HUES64 (cell line): ENCODE measurements around the gene C2orf68.
"Not testable (repeated sequence)": the region's sequence is repeated elsewhere in the genome, so short reads cannot be mapped to it uniquely, and the experiment has no call there.

Experiments
- H3K27ac ChIP-seq: 2 replicates; pipeline ENCODE4 v1.7.0; 2013; ENCODE audit warnings: low read depth, low read length, inconsistent platforms
- H3K27me3 ChIP-seq: 2 replicates; pipeline ENCODE4 v1.6.1; 2013; ENCODE audit warnings: mild to moderate bottlenecking, low read length; ENCODE audit not compliant: insufficient read depth
- H3K36me3 ChIP-seq: 2 replicates; pipeline ENCODE4 v1.6.1; 2013; ENCODE audit warnings: mild to moderate bottlenecking, low read length; ENCODE audit not compliant: insufficient read depth
- H3K4me1 ChIP-seq: 2 replicates; pipeline ENCODE4 v1.6.1; 2013; ENCODE audit warnings: mild to moderate bottlenecking, low read length, moderate library complexity; ENCODE audit not compliant: insufficient read depth
- H3K4me3 ChIP-seq: 2 replicates; pipeline ENCODE4 v1.5.1; 2013; ENCODE audit warnings: mild to moderate bottlenecking, low read length, moderate library complexity
- H3K9ac ChIP-seq: 2 replicates; pipeline ENCODE4 v1.6.1; 2013; ENCODE audit warnings: mild to moderate bottlenecking, low read depth, low read length
- H3K9me3 ChIP-seq: 2 replicates; pipeline ENCODE4 v1.6.1; 2013; ENCODE audit warnings: low read depth, low read length; ENCODE audit not compliant: insufficient read depth
- WGBS: fragments of 150-250, 120-280 bp; methylation state at CpG from one replicate; pipeline ENCODE4 v1.1.7; 2013; ENCODE audit warnings: missing lambda C conversion rate; 5-methylcytosine and 5-hydroxymethylcytosine counted together

The C2orf68 gene

DNA sequence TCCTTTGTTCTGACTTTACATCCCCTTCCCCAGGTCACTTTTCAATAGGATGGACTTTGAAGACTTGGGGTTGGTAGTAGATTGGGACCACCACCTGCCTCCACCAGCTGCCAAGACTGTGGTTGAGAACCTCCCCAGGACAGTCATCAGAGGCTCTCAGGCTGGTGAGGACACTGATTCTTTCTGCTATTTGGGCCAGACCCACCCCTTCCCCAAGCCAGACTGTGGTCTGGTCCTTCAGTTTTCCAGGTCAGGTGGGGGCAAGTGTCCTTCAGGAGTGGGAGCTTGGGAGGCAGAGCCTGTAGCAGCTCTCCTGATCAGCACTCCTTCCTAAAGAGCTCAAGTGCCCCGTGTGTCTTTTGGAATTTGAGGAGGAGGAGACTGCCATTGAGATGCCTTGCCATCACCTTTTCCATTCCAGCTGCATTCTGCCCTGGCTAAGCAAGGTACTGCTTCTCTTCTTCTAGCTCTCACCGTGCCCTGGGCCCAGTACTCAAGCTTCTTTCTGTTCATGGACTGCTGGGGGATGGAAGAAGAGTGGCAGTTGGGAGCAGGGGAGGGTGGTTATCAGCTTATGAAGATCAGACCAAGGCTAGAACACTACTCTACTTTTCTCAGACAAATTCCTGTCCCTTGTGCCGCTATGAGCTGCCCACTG is 15.3 kb downstream of the C2orf68 start:
- Histone ChIP-seq H3K4me1 (no peaks in the 10 kb centered on the region; the same call in 1 of the 2 replicates), H3K27me3 (no peaks in the 10 kb centered on the region), H3K9ac (no peak overlapping the region), H3K4me3 (peak overlapping the region; percentile 85), H3K27ac (no peak overlapping the region), H3K36me3 (peaks cover 25% of the 10 kb centered on the region), H3K9me3 (no peaks in the 10 kb centered on the region)
- 75% methylated on average over 3 of the region's 3 CpGs for WGBS

DNA sequence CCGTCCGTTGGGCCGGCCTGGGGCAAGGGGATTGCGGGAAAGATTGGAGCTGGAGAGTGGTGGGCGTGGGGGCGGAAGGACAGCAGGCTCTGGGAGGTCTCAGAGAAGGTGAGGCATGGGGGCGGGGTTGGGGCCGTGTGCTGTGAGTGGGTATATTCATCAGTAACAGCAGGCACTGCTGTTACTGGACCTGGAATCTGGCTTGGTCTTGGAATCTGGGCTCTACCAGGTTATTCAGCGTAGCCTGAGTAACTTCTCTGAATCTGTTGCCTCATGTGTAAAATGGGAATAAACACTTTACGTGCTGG is 15.9 kb downstream of the C2orf68 start:
- H3K4me1 ChIP-seq = no peaks in the 10 kb centered on the region; the same call in 1 of the 2 replicates
- no peak overlapping the region for H3K27ac ChIP-seq
- peaks cover 25% of the 10 kb centered on the region for H3K36me3 ChIP-seq
- no peaks in the 10 kb centered on the region for H3K27me3 ChIP-seq
- H3K9ac ChIP-seq = peak overlapping the region; percentile 70
- H3K4me3 ChIP-seq = peak overlapping the region; percentile 85
- H3K9me3 ChIP-seq = no peaks in the 10 kb centered on the region
- whole genome bisulfite sequencing = 7% methylated on average over 10 of the region's 10 CpGs

DNA sequence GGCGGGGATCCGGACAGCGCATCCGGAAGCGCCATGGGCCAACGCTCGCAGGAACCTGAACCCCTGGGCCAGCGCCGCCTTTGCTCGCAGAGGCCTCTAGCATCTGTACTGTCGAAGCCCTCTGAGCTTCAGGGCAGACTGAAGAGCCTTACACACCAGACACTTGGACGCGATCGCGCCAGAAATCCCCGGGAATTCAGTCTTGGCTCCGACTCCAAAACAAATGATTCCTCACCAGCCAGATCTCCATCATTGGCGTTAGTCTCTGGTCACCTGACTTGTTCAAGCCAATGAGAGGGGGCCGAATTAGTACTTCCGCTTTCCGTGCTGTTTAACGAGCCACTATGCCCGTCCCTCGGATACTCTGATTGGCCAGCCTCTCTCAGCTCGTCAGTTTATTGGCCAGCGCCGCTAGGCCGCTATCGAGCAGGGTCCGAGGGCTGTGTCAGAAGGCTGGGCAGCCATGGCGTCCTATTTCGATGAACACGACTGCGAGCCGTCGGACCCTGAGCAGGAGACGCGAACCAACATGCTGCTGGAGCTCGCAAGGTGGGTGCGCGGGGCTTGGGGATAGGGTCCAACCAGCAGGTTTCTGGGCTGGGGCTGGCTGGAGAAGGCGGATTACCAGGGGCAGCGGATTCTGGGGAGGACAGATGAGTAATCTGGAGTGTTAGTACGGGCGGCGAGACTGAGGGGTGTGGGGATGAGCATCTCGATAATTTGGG is 16.4 kb downstream of the C2orf68 start, which contains the start of gene RNF181:
RNF181 (plus strand) TSS at position 445 of the 725 bp plus-strand sequence; CDS start at position 464, 19 bp downstream.
- Histone ChIP-seq H3K4me3 (peak within 1 kb of the TSS; percentile 85), H3K9ac (peak within 1 kb of the TSS; percentile 87), H3K27ac (peak within 1 kb of the TSS; percentile 77), H3K27me3 (0 out of 2 replicates have a peak, but pooled peaks cover under 1% of the 10 kb centered on the region), H3K9me3 (no peaks in the 10 kb centered on the region), H3K4me1 (no peaks in the 10 kb centered on the region; the same call in 1 of the 2 replicates), H3K36me3 (peaks cover 25% of the 10 kb centered on the region)
- under 1% methylated on average over 47 of the region's 47 CpGs for WGBS

DNA sequence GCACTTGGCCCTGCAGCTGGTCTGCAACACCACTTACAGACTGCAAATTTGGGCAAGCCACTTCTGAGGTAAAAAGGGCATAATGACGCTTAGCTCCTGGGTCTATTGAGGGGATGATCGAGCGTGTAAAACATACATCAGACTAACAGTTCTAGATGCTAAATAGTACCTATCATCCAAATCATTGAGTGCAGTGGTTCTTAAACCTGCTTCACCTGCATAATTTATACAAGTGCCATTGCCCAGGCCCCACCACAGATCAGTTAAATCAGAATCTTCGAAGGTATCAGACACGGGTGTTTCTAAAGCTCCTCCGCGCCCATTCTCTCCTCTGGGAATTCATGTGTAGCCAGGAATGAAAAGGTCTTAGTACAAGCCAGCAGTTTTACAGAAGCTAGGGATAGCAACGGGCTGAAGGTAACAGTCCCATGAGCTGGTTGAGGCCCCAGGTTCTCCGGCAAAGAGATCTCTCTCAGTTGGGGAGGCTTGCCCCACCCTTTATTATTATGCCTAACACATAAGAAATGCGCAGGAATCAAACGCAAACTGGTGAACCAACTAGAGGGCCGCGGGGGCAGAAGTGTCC is 17.1 kb downstream of the C2orf68 start:
- H3K9ac ChIP-seq = peak overlapping the region; percentile 87
- H3K4me3 ChIP-seq = peak overlapping the region; percentile 85
- WGBS = 27% methylated on average over 13 of the region's 13 CpGs
- H3K36me3 ChIP-seq = peaks cover 25% of the 10 kb centered on the region
- no peaks in the 10 kb centered on the region for H3K9me3 ChIP-seq
- peaks cover 7% of the 10 kb centered on the region; the same call in 1 of the 2 replicates for H3K27me3 ChIP-seq
- peak overlapping the region; percentile 77 for H3K27ac ChIP-seq
- no peaks in the 10 kb centered on the region; the same call in 1 of the 2 replicates for H3K4me1 ChIP-seq

DNA sequence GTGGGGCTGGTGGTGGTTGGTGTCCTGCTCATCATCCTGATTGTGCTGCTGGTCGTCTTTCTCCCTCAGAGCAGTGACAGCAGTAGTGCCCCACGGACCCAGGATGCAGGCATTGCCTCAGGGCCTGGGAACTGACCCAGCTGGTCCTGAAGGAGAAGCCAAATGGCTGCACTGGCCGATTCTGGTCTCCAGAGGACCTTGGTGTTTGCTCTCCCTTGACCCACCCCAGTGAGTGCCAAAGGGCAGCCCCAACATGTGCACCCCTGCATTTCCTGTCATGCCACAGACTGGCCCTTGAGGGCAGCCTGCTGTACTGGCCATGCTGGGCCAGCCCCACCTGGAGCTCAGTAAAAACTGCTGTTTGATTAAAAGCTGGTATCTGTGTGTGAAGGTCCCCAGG is 18.8 kb downstream of the C2orf68 start:
- no peaks in the 10 kb centered on the region for H3K9me3 ChIP-seq
- no peak overlapping the region for H3K27ac ChIP-seq
- H3K4me3 ChIP-seq = no peak overlapping the region
- H3K4me1 ChIP-seq = no peaks in the 10 kb centered on the region; the same call in 1 of the 2 replicates
- H3K9ac ChIP-seq = no peak overlapping the region
- peaks cover 7% of the 10 kb centered on the region; the same call in 1 of the 2 replicates for H3K27me3 ChIP-seq
- peaks cover 13% of the 10 kb centered on the region for H3K36me3 ChIP-seq
- 74% methylated on average over 3 of the region's 3 CpGs for WGBS

DNA sequence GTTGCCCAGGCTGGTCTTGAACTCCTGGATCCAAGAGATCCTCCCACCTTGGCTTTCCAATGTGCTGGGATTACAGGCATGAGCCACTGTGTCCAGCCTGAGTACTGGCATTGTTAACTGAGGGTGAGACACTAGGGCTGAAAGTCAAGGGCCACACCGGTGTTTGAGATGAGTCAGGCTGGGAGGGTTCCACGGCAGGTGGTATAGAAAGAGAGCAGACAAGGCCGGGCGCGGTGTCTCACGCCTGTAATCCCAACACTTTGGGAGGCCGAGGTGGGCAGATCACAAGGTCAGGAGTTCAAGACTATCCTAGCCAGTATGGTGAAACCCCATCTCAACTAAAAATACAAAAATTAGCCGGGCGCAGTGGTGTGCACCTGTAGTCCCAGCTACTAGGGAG is 19.6 kb downstream of the C2orf68 start:
- not testable (repeated sequence) for H3K27me3 ChIP-seq, H3K4me3 ChIP-seq, H3K4me1 ChIP-seq, H3K9ac ChIP-seq, H3K27ac ChIP-seq, H3K9me3 ChIP-seq, H3K36me3 ChIP-seq
- WGBS = 92% methylated on average over 9 of the region's 9 CpGs

DNA sequence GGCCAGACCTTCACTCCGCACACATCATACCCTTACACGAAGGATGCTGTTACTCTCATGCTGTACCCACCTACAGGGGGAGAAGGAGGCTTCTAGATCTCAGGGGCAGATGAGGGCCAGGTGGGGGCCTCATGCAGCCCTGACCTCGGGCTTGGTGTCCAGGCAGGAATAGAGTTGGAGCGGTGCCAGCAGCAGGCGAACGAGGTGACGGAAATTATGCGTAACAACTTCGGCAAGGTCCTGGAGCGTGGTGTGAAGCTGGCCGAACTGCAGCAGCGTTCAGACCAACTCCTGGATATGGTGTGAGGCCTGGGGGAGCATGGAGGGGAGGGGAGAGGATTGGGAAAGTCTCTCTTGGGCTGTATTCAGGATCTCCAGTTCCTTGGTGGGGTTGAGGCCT is 20.3 kb downstream of the C2orf68 start:
- WGBS = 87% methylated on average over 11 of the region's 12 CpGs
- no peaks in the 10 kb centered on the region; the same call in 1 of the 2 replicates for H3K4me1 ChIP-seq

DNA sequence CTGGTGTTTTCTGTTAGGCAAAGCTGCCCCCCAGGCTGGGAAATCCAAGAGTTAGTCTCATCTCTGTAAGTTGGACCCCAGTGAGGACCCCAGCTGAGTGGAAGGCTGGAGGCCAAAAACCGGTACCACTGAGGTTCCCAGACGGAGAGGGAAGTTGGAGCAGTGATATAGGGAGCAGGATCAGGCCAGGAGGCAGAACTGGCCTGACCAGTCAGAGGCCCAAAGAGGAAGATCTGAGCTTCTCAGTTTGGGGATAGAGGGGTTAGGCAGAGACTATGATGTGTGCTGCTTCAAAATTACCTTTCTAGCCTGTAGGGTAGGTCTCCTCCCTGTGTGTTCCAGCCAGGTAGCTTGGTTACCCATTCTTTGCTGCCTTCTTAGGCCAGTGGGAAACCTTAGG is 20.9 kb downstream of the C2orf68 start:
- Histone ChIP-seq H3K9ac (no peak overlapping the region), H3K27ac (no peak overlapping the region)

More for the DNA sequence above, 20.3 kb downstream of the C2orf68 start:
- Histone ChIP-seq H3K4me3 (no peak overlapping the region), H3K9ac (no peak overlapping the region), H3K36me3 (peaks cover under 1% of the 10 kb centered on the region; the same call in 1 of the 2 replicates), H3K9me3 (no peaks in the 10 kb centered on the region), H3K27ac (no peak overlapping the region), H3K27me3 (peaks cover 7% of the 10 kb centered on the region; the same call in 1 of the 2 replicates)

DNA sequence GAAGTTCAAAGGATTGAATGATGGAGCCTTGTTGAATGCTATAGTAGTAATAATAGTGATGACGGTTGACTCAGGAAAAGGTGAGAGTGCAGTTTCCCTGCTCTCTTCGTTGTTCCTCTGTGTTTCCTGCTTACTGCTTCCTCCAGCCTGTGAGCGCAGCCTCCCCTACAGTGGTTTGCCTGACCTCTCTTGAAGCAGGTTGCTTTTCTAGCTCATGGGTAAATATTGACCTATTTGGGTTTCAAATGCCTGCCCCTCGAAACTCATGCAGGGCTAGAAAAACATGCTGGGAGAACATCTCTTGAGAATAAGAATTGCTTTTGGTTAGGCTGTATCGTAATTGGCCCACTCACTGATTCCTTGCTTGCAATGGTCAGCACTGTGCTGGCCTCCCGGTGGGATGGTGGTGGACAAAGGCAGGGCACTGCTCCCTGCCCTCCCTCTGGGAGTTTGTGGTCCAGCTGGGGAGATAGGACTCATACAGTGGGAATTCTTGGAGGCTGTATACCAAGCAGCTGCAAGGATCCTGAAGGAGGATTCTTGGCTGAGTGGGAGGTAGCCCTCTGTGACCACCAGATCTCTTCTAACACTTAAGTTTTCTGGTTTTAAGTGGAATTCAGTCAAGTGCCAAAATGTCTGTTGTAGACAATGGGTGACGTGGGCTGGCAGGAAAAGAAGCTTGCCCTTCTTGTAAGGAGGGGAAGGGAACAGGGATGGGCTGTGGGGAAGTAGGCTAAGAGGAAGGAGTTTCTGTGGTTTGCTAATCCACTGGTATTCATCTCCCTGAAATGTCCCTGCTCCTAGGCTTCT is 21.7 kb downstream of the C2orf68 start:
- H3K9ac ChIP-seq = no peak overlapping the region
- H3K4me3 ChIP-seq = no peak overlapping the region
- H3K36me3 ChIP-seq = no peaks in the 10 kb centered on the region

More for the DNA sequence above, 20.9 kb downstream of the C2orf68 start:
- Histone ChIP-seq H3K4me3 (no peak overlapping the region), H3K4me1 (no peaks in the 10 kb centered on the region; the same call in 1 of the 2 replicates), H3K27me3 (peaks cover 11% of the 10 kb centered on the region), H3K9me3 (no peaks in the 10 kb centered on the region), H3K36me3 (no peaks in the 10 kb centered on the region)
- 86% methylated on average over 2 of the region's 2 CpGs for WGBS

DNA sequence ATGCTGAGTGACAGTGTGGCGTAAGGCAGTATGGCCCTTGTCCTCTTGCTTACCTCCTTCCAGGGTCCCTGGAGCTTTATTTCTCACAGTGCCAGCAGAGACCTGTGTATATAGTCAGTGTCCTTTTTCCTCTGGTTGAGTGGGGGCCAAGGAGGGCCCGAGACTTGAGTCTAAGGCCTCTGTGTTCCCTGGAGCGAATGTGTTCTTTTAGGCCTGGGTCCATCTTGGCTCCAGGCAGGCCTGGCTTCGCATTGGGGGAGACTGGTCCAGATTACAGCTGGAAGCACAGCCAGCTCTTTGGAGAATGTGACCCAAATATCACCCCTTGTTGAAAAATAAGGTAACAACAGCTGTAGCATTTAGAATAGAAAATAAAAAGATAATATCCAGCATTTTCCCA is 22.7 kb downstream of the C2orf68 start:
- no peak overlapping the region for H3K27ac ChIP-seq
- no peaks in the 10 kb centered on the region for H3K36me3 ChIP-seq
- H3K9ac ChIP-seq = no peak overlapping the region
- H3K4me1 ChIP-seq = peaks cover 11% of the 10 kb centered on the region
- H3K9me3 ChIP-seq = no peaks in the 10 kb centered on the region
- no peak overlapping the region for H3K4me3 ChIP-seq
- peaks cover 29% of the 10 kb centered on the region for H3K27me3 ChIP-seq
- 92% methylated on average over 4 of the region's 4 CpGs for WGBS

More for the DNA sequence above, 21.7 kb downstream of the C2orf68 start:
- H3K9me3 ChIP-seq = no peaks in the 10 kb centered on the region
- peaks cover 4% of the 10 kb centered on the region for H3K4me1 ChIP-seq
- H3K27ac ChIP-seq = no peak overlapping the region; the same call in 1 of the 2 replicates
- WGBS = 75% methylated on average over 7 of the region's 7 CpGs
- H3K27me3 ChIP-seq = peaks cover 19% of the 10 kb centered on the region
